GM21737 (cell line): ENCODE measurements around the gene PRDM10.
"Not testable (repeated sequence)": the region's sequence is repeated elsewhere in the genome, so short reads cannot be mapped to it uniquely, and the experiment has no call there.

Experiments used
- ATAC-seq: cut with Tn5 transposase; IDR thresholded peaks from one replicate; pipeline ENCODE4 v1.9.1; 2021; ENCODE audit warnings: mild to moderate bottlenecking, moderate library complexity; ENCODE audit not compliant: unreplicated experiment

Gene PRDM10

GRCh38 chr11:129979046-129979605, 23.5 kb downstream of the PRDM10 start:
- no peak for ATAC-seq

- no peak for ATAC-seq
Observed at GRCh38 chr11:129978447-129978846, 24.2 kb downstream of the PRDM10 start.

GRCh38 chr11:129976328-129976727, 26.3 kb downstream of the PRDM10 start:
- no peak for ATAC-seq

DNA sequence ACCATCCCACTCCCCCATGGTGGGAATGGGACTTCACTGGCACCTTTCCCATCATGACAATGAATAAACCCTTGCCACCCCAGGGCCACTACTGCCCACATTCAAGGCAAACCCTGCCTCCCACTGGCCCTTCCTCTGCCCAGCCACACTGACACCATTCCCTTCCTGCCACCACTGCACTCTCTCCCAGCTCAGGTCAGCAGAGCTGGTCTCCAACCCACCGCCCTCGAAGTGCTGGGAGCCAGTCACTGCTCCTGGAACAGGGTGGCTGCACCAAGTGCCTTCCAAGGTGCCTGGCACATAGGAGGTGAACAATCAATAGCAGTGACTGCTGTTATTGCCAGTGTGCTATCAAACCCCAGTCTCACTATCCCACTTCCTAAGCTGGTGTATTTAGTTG, 27.1 kb downstream of the PRDM10 start:
- no peak for ATAC-seq

GRCh38 chr11:129974672-129975071, 28.0 kb downstream of the PRDM10 start:
- no peak for ATAC-seq

- ATAC-seq, result no peak
Observed at GRCh38 chr11:129974237-129974636, 28.4 kb downstream of the PRDM10 start.

DNA sequence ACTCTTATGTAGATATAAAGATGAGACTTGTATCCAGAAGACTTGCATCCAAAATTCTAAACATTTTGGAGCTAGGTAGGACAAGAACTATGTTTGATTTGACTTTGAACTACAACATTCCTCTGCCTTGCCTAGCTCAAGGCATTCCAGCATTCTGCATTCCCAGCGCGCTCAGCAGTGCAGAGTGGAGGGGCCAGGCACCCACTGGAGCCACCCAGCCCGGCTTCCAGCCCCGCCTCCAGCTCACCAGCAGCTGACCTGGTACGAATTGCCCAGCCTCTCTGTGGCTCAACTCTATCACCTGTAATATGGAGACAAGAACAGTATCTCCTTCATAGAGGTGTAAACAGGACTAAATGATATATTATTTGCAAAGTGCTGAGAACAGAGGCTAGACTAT, 28.8 kb downstream of the PRDM10 start:
- ATAC-seq, result no peak

DNA sequence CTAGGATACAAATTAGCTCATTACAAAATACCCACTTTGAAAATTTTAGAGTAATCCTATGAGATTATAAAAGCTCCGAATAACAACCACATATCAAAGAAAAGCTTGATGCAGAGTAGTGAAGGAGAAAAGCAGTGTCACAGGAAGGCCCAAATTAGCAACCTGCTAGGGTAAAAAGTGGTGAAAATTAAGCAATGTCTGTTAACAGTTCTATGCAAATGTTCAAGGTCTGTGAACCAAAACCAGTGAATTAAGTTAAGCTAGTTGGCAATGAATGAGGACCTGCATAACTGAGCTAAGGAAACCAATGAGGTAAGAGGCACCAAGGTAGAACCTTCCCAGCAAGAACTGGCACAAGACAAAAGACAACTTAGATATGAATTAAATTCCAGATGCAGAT, 29.6 kb downstream of the PRDM10 start:
- ATAC-seq, result peak; percentile 81

- ATAC-seq, result no peak
Observed at GRCh38 chr11:129972611-129973010, 30.0 kb downstream of the PRDM10 start.

- ATAC-seq, result not testable (repeated sequence)
Observed at GRCh38 chr11:129971856-129972255, 30.8 kb downstream of the PRDM10 start.

GRCh38 chr11:129969920-129970319, 32.7 kb downstream of the PRDM10 start:
- ATAC-seq, result no peak

GRCh38 chr11:129968591-129969419, 33.8 kb downstream of the PRDM10 start:
- no peak for ATAC-seq

GRCh38 chr11:129967996-129968395, 34.6 kb downstream of the PRDM10 start:
- ATAC-seq, result no peak

- no peak for ATAC-seq
Observed at GRCh38 chr11:129965248-129965647, 37.4 kb downstream of the PRDM10 start.

DNA sequence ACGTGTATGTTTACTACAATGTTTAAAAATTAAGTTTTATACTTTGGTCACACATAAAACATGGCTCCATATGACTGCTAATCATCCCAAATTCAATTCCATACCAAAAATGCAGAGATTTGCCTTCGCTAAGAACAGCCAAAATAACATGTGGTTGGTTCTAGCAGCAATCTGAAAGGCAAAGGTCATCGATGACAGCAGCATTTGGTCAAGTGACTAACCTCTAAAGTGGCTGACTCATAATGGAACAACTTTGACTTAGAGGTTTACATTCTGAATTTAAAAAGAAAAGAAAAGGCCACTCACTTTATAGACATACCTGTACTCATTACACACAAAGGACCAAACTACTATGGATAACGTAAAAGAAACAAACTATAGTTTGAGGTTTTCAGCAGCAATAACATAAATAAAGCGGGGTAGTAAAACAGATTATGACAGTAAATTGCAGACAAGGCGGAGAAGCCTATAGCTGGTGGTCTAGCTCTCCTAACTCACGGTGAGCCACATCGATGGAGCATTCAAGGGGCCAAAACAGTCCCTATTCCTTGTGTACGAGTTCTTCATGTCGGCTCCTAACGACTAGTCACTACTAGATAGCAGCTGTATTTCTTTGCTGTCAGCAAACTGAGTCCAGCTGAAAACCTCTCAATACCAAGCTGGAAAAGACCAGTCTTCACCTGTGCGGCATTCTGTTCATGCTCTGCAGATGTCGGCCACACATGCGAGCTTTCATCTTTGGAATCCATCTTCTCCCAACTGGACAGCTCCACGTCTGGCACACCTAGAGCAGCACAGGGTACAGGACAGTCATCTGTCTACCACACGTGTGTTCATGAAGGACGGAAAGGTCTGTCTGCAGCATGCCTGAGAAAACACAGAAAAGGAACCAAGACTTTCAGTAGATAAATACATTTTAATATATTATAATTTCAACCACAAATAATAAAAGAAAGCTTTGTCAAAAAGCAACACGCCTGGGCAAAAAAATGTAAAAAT, 42.1 kb downstream of the PRDM10 start:
- peak; percentile 81 for ATAC-seq

GRCh38 chr11:129959687-129960086, 42.9 kb downstream of the PRDM10 start:
- ATAC-seq, result no peak

DNA sequence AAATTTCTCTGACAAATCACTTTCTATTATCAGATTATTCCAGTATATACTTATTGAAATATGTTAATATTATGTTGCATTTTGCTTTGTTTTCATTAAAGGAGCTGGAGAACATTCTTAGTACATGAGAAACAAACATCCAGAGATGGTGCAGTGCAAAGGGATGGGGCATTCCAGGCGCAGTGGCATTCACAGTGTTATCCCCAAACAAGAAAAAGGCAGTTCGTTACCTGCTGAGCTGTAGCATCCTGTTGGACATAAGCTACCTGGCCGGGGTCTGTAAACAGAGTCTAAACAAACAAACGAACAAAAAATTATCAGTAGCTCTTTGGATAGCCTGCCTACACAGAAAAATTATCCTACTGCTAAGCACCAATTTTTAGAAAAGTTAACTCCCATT, 47.4 kb downstream of the PRDM10 start:
- ATAC-seq, result no peak

DNA sequence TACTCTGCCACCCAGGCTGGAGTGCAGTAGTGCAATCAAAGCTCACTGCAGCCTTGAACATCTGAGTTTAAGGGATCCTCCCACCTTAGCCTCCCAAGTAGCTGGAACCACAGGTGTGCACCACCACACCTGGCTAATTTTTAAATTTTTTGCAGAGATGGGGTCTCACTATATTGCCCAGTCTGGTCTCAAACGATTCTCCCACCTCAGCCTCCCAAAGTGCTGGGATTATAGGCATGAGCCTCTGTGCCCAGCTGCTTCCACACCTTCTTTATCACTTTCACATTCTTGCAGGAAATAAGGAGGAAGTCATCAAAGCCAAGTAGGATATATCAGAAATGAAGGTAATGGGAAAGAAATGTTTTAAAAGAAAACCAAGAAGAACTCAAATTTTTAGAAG, 47.9 kb downstream of the PRDM10 start:
- not testable (repeated sequence) for ATAC-seq

DNA sequence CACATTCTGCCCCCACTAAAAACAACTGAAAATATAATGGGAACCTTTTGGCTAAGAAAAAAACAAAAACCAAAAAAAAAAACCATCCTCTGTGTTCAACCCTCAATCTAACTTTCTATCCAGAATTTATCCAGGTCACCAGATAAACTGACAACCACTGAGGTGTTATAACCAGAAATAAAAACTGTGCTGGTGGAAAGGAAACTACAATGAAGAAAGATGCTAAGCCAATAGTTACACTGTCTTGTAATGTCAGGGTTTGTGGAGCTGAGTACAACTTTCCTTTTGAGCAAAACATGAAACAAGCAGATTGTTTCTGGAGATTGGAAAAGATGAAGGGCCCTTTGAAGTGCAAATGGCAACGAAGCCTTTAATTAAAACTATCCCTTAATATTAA, 50.8 kb downstream of the PRDM10 start:
- no peak for ATAC-seq

GRCh38 chr11:129951201-129951865, 51.3 kb downstream of the PRDM10 start:
- ATAC-seq, result no peak
